GM12874 (cell line): Measurements from ENCODE around the gene C1orf87.

Experiments used
- TF ChIP-seq, protein P1 (sequence below): IDR thresholded peaks from 2 replicates; pipeline ENCODE4 v1.5.1; 2011; ENCODE audit warnings: low read depth, mild to moderate bottlenecking, control low read depth, low read length, moderate library complexity; ENCODE audit not compliant: insufficient read depth

Gene C1orf87

GRCh38 chr1:60087681-60088080 lies 14.1 kb upstream of the C1orf87 start:
- TF ChIP-seq, protein P1, sequence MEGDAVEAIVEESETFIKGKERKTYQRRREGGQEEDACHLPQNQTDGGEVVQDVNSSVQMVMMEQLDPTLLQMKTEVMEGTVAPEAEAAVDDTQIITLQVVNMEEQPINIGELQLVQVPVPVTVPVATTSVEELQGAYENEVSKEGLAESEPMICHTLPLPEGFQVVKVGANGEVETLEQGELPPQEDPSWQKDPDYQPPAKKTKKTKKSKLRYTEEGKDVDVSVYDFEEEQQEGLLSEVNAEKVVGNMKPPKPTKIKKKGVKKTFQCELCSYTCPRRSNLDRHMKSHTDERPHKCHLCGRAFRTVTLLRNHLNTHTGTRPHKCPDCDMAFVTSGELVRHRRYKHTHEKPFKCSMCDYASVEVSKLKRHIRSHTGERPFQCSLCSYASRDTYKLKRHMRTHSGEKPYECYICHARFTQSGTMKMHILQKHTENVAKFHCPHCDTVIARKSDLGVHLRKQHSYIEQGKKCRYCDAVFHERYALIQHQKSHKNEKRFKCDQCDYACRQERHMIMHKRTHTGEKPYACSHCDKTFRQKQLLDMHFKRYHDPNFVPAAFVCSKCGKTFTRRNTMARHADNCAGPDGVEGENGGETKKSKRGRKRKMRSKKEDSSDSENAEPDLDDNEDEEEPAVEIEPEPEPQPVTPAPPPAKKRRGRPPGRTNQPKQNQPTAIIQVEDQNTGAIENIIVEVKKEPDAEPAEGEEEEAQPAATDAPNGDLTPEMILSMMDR: no peak

- TF ChIP-seq, protein P1: no peak
These were observed 4.6 kb upstream of the C1orf87 start for GRCh38 chr1:60078182-60078581.

DNA sequence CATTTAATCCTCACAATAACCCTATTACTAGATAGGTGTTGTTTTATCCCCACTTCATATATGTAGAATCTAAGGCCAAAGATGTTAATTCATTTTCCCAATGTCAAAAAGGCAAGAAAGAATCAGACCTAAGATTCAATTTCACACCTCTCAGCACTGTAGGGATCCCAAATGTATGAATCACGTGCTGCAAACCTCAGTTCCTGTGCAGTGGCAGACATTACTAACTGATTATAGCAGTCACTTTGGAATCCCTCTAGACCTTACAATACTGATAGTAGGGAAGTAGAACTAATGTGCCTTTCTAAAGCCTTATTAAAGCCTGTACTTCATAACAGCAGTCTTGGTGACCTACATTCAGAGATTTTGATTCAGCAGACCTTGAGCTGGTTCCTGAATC lies 2.3 kb downstream of the C1orf87 start:
- TF ChIP-seq, protein P1: no peak

DNA sequence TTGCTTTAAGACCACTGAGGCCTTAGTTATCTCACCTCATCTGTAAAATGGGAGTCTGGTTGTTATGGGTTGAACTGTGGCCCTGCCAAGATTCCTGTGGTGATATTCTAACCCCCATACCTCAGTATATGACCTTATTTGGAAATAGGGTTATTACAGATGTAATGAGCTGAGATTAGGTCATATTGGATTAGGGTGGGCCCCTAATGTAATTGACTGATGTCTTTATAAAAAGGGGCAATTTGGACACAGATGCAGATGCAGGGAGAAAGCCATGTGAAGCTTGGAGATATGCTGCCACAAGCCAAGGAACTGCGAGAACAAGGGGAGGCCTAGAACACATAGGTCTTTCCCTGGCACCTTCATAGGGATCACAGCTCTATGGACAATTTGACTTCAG lies 3.9 kb downstream of the C1orf87 start:
- TF ChIP-seq, protein P1: no peak

DNA sequence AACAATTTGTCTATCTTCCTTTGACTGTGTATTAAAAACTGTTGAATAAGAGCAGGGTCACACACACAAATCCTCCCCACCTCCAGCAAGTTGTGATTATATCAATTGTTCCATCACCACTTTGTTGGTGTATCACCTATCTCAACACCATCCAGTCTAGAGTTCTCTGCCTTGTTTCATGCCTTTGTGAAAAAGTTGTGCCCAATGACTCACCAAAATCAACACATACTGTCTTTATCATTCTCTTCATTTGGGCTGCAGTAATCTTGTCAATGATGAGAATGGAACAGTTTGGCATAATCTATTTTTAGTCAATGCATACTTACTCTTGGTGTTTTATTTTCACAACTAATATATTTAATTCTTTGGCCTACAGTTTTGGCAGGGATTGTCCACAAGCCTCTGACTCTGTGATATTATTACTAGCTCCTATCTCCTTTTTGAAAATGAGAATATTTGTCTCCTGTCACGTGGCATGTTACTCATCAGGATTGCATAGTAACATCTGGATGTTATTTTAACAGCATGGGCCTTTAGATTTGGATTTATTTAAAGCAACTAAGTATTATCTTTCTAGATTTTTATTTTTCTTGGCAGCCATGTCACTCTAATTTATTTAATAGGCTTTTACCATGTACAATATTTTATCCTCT lies 5.1 kb downstream of the C1orf87 start:
- TF ChIP-seq, protein P1: no peak

GRCh38 chr1:60066001-60066400 lies 7.6 kb downstream of the C1orf87 start:
- TF ChIP-seq, protein P1: no peak

DNA sequence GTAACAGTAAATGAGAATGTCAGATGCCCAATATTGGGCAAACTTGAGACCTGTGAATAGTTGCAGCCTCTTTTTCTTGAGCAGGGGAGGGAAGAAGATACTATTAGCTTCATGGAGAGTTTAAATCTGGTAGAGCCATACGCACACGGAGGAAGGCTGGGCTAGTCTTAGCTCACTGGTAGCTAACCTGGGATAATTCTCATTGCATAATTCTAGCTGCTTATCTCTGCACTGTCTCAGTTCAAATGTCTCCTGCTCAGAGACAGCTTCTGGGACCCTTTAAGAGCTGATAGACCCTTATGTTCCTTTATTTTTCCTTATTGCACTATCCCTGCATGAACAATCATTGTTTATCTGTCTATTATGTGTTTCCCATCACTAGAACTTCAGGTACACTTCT lies 8.4 kb downstream of the C1orf87 start:
- TF ChIP-seq, protein P1: no peak
